ENCODE data around the gene CIC. TPM values are rescaled to one million over a fixed set of nuclear protein-coding genes. Genes with fewer than 3 reads are reported as not detected.

Gene CIC
- total and polyA plus RNA-seq, 2 of the 13 experiments (the other 11 are each of a cell fraction or from before 2014, with no cell fraction given), result 5.9 to 8.0 TPM

GRCh38 chr19:42316223-42317211 lies 47.5 kb downstream of the CIC start (continued):
- TF ChIP-seq ZBTB39 (CRISPR knock-in tag; IDR thresholded peaks at IDR 0.05), result no peak
- TF ChIP-seq SMAD3 (CRISPR knock-in tag; IDR thresholded peaks at IDR 0.05), result no peak
- TF ChIP-seq ZNF329 (CRISPR knock-in tag; IDR thresholded peaks at IDR 0.05; ENCODE audit: low read depth), result no peak
- TF ChIP-seq GZF1 (CRISPR knock-in tag; IDR thresholded peaks at IDR 0.05), result no peak
- no peak for TF ChIP-seq HMG20A (CRISPR knock-in tag; IDR thresholded peaks at IDR 0.05; ENCODE audit: borderline replicate concordance)
- TF ChIP-seq POGK (CRISPR knock-in tag; conservative IDR thresholded peaks at IDR 0.05), result no peak
- no peak for TF ChIP-seq FUBP1 (CRISPR knock-in tag; IDR thresholded peaks at IDR 0.05; ENCODE audit: borderline replicate concordance)
- TF ChIP-seq NFAT5 (CRISPR knock-in tag; IDR thresholded peaks at IDR 0.05), result no peak
- TF ChIP-seq TBX3 (IDR thresholded peaks at IDR 0.05; ENCODE audit: borderline replicate concordance), result no peak
- no peak for TF ChIP-seq ZNF3 (CRISPR knock-in tag; IDR thresholded peaks at IDR 0.05)
- TF ChIP-seq ZNF281 (CRISPR knock-in tag; IDR thresholded peaks at IDR 0.05; ENCODE audit: borderline replicate concordance), result no peak
- TF ChIP-seq TFAP4 (IDR thresholded peaks at IDR 0.05; ENCODE audit: borderline replicate concordance, low read depth), result no peak
